Stimulated activated CD4-positive, alpha-beta T cell treated with anti-CD3 and anti-CD28 coated beads, Interleukin-1b, Interleukin-23, amount 100 ng/mL, for 4 hours (primary cell): ENCODE measurements around the gene CSNK1D.
"Not testable (repeated sequence)": the region's sequence is repeated elsewhere in the genome, so short reads cannot be mapped to it uniquely, and the experiment has no call there.

Experiments used
- DNase-seq, 2 donors: peaks; one replicate each; pipeline ENCODE4 v3.0.0-alpha.2; 2020; ENCODE audit warnings: low read depth in 2 of 2

Gene CSNK1D

GRCh38 chr17:82215095-82215971 is 58.2 kb downstream of the CSNK1D start:
- DNase-seq, result no peak

GRCh38 chr17:82214012-82214628 is 59.4 kb downstream of the CSNK1D start:
- DNase-seq, result no peak

GRCh38 chr17:82213251-82214011 is 60.1 kb downstream of the CSNK1D start:
- DNase-seq, result peak; percentile 60 to 75

- DNase-seq, result peak in 1 of 2 donors; percentile 71
Observed at GRCh38 chr17:82212331-82213250, 60.9 kb downstream of the CSNK1D start, which contains the start of gene CCDC57. TSS of gene CCDC57 (minus strand) at chr17:82212842. CDS start at chr17:82201944, 10,898 bp downstream.

GRCh38 chr17:82210655-82211054 is 62.8 kb downstream of the CSNK1D start:
- not testable (repeated sequence) for DNase-seq

- DNase-seq, result peak in 1 of 2 donors; percentile 65
Observed at GRCh38 chr17:82205720-82206508, 67.6 kb downstream of the CSNK1D start.

GRCh38 chr17:82204831-82205719 is 68.4 kb downstream of the CSNK1D start:
- no peak for DNase-seq

GRCh38 chr17:82203920-82204319 is 69.6 kb downstream of the CSNK1D start:
- DNase-seq, result no peak

- no peak for DNase-seq
Observed at GRCh38 chr17:82202981-82203380, 70.5 kb downstream of the CSNK1D start.

GRCh38 chr17:82201498-82201910 is 72.0 kb downstream of the CSNK1D start:
- DNase-seq, result no peak

GRCh38 chr17:82200743-82201497 is 72.6 kb downstream of the CSNK1D start:
- peak in 1 of 2 donors; percentile 32 for DNase-seq

GRCh38 chr17:82200135-82200534 is 73.4 kb downstream of the CSNK1D start:
- DNase-seq, result no peak

- no peak for DNase-seq
Observed at GRCh38 chr17:82199496-82199895, 74.0 kb downstream of the CSNK1D start.

- no peak for DNase-seq
Observed at GRCh38 chr17:82198092-82198491, 75.4 kb downstream of the CSNK1D start.

- no peak for DNase-seq
Observed at GRCh38 chr17:82195675-82196672, 77.5 kb downstream of the CSNK1D start.

- no peak for DNase-seq
Observed at GRCh38 chr17:82194765-82195164, 78.7 kb downstream of the CSNK1D start.

- DNase-seq, result no peak
Observed at GRCh38 chr17:82193520-82194220, 79.8 kb downstream of the CSNK1D start.
